Caco-2 (cell line): ENCODE measurements around the gene ELL3. TPM values are rescaled to one million over a fixed set of nuclear protein-coding genes. Genes with fewer than 3 reads are reported as not detected.

Experiments used
- BruUV-seq: library from RNA; stranded (reverse); fragments of 400-500 nt; replicated peaks from 2 replicates; lab custom pipeline; 2021; lab: Mats Ljungman, UMichigan
- CTCF ChIA-PET: fragments of 300-600 bp; sonication (Branson Sonifier 250); formaldehyde crosslinking; loops from one replicate; lab custom pipeline; 2022; ENCODE audit warnings: antibody characterized with exemption; lab: Charles Lee
- POLR2A ChIA-PET: fragments of 300-600 bp; sonication (Branson Sonifier 250); formaldehyde crosslinking; loops from one replicate; lab custom pipeline; 2022; ENCODE audit warnings: antibody characterized with exemption; lab: Charles Lee
- DNase-seq, 2 experiments: peaks; one replicate each; pipeline versions ENCODE4 v3.0.0 to v3.0.0-alpha.2; 2020 to 2022
- H3K27me3 ChIP-seq: replicated peaks from 2 replicates; pipeline ENCODE4 v1.6.0; 2011; ENCODE audit warnings: low read length; ENCODE audit not compliant: control insufficient read depth, insufficient read depth
- H3K36me3 ChIP-seq: 2 replicates; pipeline ENCODE4 v1.5.1; 2011; ENCODE audit warnings: low read length; ENCODE audit not compliant: control insufficient read depth, insufficient read depth
- H3K4me1 ChIP-seq: fragments of 250-450 bp; sonication (Bioruptor Pico); 2 replicates; pipeline ENCODE4 v1.5.1; 2020; ENCODE audit warnings: mild to moderate bottlenecking
- H3K4me3 ChIP-seq: 2 replicates; pipeline ENCODE4 v1.5.1; 2011; ENCODE audit warnings: low read depth, mild to moderate bottlenecking, control low read depth, low read length
- H3K9me3 ChIP-seq: fragments of 250-450 bp; sonication (Bioruptor Pico); 2 replicates; pipeline ENCODE4 v1.5.1; 2020; ENCODE audit warnings: mild to moderate bottlenecking, moderate library complexity
- H3K27ac Mint-ChIP-seq: one replicate; pipeline ENCODE4 v1.8.0; 2022; ENCODE audit warnings: mixed read lengths; ENCODE audit not compliant: unreplicated experiment
- H3K27me3 Mint-ChIP-seq: one replicate; pipeline ENCODE4 v1.8.0; 2022; ENCODE audit warnings: mixed read lengths; ENCODE audit not compliant: insufficient read depth, unreplicated experiment
- H3K36me3 Mint-ChIP-seq: one replicate; pipeline ENCODE4 v1.8.0; 2022; ENCODE audit warnings: mild to moderate bottlenecking, mixed read lengths; ENCODE audit not compliant: insufficient read depth, unreplicated experiment
- H3K4me1 Mint-ChIP-seq: one replicate; pipeline ENCODE4 v1.8.0; 2022; ENCODE audit warnings: low read depth, mixed read lengths; ENCODE audit not compliant: unreplicated experiment
- H3K4me3 Mint-ChIP-seq: one replicate; pipeline ENCODE4 v1.8.0; 2022; ENCODE audit warnings: mild to moderate bottlenecking, moderate library complexity, mixed read lengths; ENCODE audit not compliant: unreplicated experiment
- H3K9me3 Mint-ChIP-seq: one replicate; pipeline ENCODE4 v1.8.0; 2022; ENCODE audit warnings: mixed read lengths; ENCODE audit not compliant: unreplicated experiment
- intact Hi-C: fragments of 100-400 bp; cut with micrococcal nuclease; formaldehyde crosslinking; loops from one replicate; pipeline ENCODE4 v1.10.0; 2022; ENCODE audit not compliant: unreplicated experiment
- total RNA-seq: library from RNA; stranded (reverse); gene quantifications from 2 replicates; pipeline ENCODE4 v1.2.3, GENCODE V29; 2022
- TF ChIP-seq, protein P1 (sequence below), 2 experiments: fragments of 200-600 bp in 1 of 2; IDR thresholded peaks; 1 replicate in 1 of 2; 2 replicates in 1 of 2; pipeline versions ENCODE4 v1.5.1 to v1.8.0; 2011 to 2022; ENCODE audit warnings: antibody characterized with exemption in 1 of 2, control low read depth in 1 of 2, inconsistent platforms in 1 of 2, low read depth in 1 of 2, low read length in 1 of 2, mild to moderate bottlenecking in 1 of 2, moderate library complexity in 1 of 2; ENCODE audit not compliant: insufficient read depth in 1 of 2, severe bottlenecking in 1 of 2, unreplicated experiment in 1 of 2

Gene ELL3
- total RNA-seq, 1 experiment from 2014 or later = 0.18 TPM

DNA sequence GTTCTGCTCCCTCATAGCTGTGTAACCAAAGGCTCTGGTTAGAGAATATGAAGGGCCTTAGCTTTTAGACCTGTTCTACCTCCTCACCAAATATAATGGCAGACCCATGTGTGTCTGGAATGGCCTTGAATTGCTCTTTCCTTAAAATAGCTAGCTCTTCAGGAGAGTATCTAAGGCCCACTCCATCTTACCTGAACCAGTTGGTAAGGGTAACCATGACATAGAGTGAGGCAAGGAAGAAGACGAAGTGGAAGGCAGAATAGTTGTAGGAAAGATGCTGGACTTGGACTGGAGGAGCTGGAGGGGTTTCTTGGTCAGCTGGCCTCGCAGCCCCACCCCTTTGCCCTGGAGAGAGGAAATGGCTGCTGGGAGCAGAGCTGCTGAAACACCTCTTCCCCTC, 18.4 kb upstream of the ELL3 start:
- BruUV-seq = no TSS peak
- intact Hi-C loops = no loop called here
- H3K4me1 ChIP-seq = peaks cover 23% of the 10 kb centered on the region
- Mint-ChIP-seq H3K27ac (no peak overlapping the region), H3K36me3 (peaks cover 66% of the 10 kb centered on the region), H3K4me1 (peaks cover 23% of the 10 kb centered on the region), H3K27me3 (no peaks in the 10 kb centered on the region), H3K9me3 (no peaks in the 10 kb centered on the region), H3K4me3 (no peak overlapping the region)
- DNase-seq = no peak
- no peak overlapping the region for H3K4me3 ChIP-seq
- TF ChIP-seq, protein P1, sequence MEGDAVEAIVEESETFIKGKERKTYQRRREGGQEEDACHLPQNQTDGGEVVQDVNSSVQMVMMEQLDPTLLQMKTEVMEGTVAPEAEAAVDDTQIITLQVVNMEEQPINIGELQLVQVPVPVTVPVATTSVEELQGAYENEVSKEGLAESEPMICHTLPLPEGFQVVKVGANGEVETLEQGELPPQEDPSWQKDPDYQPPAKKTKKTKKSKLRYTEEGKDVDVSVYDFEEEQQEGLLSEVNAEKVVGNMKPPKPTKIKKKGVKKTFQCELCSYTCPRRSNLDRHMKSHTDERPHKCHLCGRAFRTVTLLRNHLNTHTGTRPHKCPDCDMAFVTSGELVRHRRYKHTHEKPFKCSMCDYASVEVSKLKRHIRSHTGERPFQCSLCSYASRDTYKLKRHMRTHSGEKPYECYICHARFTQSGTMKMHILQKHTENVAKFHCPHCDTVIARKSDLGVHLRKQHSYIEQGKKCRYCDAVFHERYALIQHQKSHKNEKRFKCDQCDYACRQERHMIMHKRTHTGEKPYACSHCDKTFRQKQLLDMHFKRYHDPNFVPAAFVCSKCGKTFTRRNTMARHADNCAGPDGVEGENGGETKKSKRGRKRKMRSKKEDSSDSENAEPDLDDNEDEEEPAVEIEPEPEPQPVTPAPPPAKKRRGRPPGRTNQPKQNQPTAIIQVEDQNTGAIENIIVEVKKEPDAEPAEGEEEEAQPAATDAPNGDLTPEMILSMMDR (IDR thresholded peaks at IDR 0.05; ENCODE audit: insufficient read depth in 1 of 2, low read depth in 1 of 2, low read length in 1 of 2, severe bottlenecking in 1 of 2, unreplicated experiment in 1 of 2) = no peak
- CTCF ChIA-PET = no interaction called here
- no peaks in the 10 kb centered on the region for H3K9me3 ChIP-seq
- POLR2A ChIA-PET = interaction anchor here (0.6 kb wide), 1 partner anchor 392 kb away, joined by 3 read pairs; no protein-coding TSS in a partner anchor
- no peaks in the 10 kb centered on the region for H3K27me3 ChIP-seq
- peaks cover 8% of the 10 kb centered on the region for H3K36me3 ChIP-seq

GRCh38 chr15:43794269-43795037, 17.7 kb upstream of the ELL3 start:
- Mint-ChIP-seq H3K27me3 (no peaks in the 10 kb centered on the region), H3K36me3 (peaks cover 59% of the 10 kb centered on the region), H3K27ac (no peak overlapping the region), H3K4me1 (peaks cover 19% of the 10 kb centered on the region), H3K9me3 (no peaks in the 10 kb centered on the region), H3K4me3 (peak overlapping the region; percentile 98)
- Histone ChIP-seq H3K27me3 (no peaks in the 10 kb centered on the region), H3K4me3 (no peak overlapping the region), H3K36me3 (peaks cover 7% of the 10 kb centered on the region), H3K9me3 (no peaks in the 10 kb centered on the region), H3K4me1 (peaks cover 19% of the 10 kb centered on the region)
- no TSS peak for BruUV-seq
- POLR2A ChIA-PET = no interaction called here
- intact Hi-C loops = no loop called here
- DNase-seq = no peak
- CTCF ChIA-PET = no interaction called here
- TF ChIP-seq, protein P1 (IDR thresholded peaks at IDR 0.05; ENCODE audit: insufficient read depth in 1 of 2, low read depth in 1 of 2, low read length in 1 of 2, severe bottlenecking in 1 of 2, unreplicated experiment in 1 of 2) = no peak

- H3K9me3 ChIP-seq = no peaks in the 10 kb centered on the region
- Mint-ChIP-seq H3K27me3 (no peaks in the 10 kb centered on the region), H3K9me3 (no peaks in the 10 kb centered on the region), H3K4me3 (peak overlapping the region; percentile 98), H3K27ac (peak overlapping the region; percentile 97), H3K4me1 (peaks cover 19% of the 10 kb centered on the region), H3K36me3 (peaks cover 54% of the 10 kb centered on the region)
- H3K4me1 ChIP-seq = peaks cover 13% of the 10 kb centered on the region
- intact Hi-C loops = no loop called here
- no peak for DNase-seq
- ChIA-PET CTCF (no interaction called here), POLR2A (interaction anchor here (0.6 to 1.9 kb wide), 2 partner anchors 31 to 35 kb away, joined by 3 to 6 read pairs; partner anchors contain the start of gene MFAP1)
- no peak overlapping the region for H3K4me3 ChIP-seq
- no peaks in the 10 kb centered on the region for H3K27me3 ChIP-seq
- BruUV-seq = no TSS peak
- TF ChIP-seq, protein P1 (IDR thresholded peaks at IDR 0.05; ENCODE audit: insufficient read depth in 1 of 2, low read depth in 1 of 2, low read length in 1 of 2, severe bottlenecking in 1 of 2, unreplicated experiment in 1 of 2) = no peak
- H3K36me3 ChIP-seq = peaks cover 5% of the 10 kb centered on the region; the same call in 1 of the 2 replicates
Observed at GRCh38 chr15:43793647-43794046, 16.9 kb upstream of the ELL3 start.
